Liver (tissue), 9 donors: ENCODE measurements around the gene KLK3. TPM values are rescaled to one million over a fixed set of nuclear protein-coding genes. Genes with fewer than 3 reads are reported as not detected.

ENCODE experiments used
- DNase-seq: peaks from one replicate; pipeline ENCODE4 v3.0.0-alpha.2; 2017; ENCODE audit warnings: low spot score
- H3K27ac ChIP-seq, 2 donors: one replicate each; pipeline ENCODE4 v1.7.0; 2013; ENCODE audit warnings: inconsistent platforms in 2 of 2, low read length in 2 of 2, control low read depth in 1 of 2, low read depth in 1 of 2, mild to moderate bottlenecking in 1 of 2
- H3K27me3 ChIP-seq, 4 donors: one replicate each; pipeline versions ENCODE4 v1.6.1 to v1.7.0; 2013; ENCODE audit warnings: low read length in 3 of 4, inconsistent platforms in 1 of 4, mild to moderate bottlenecking in 1 of 4, moderate library complexity in 1 of 4; ENCODE audit not compliant: control insufficient read depth in 4 of 4, insufficient read depth in 4 of 4
- H3K36me3 ChIP-seq, 4 donors: one replicate each; pipeline versions ENCODE4 v1.6.1 to v1.7.0; 2013; ENCODE audit warnings: low read length in 3 of 4, mild to moderate bottlenecking in 3 of 4, low read depth in 1 of 4, moderate library complexity in 1 of 4; ENCODE audit not compliant: control insufficient read depth in 4 of 4, insufficient read depth in 3 of 4
- H3K4me1 ChIP-seq, 4 donors: one replicate each; pipeline versions ENCODE4 v1.6.1 to v1.7.0; 2013; ENCODE audit warnings: low read length in 3 of 4, mild to moderate bottlenecking in 3 of 4, moderate library complexity in 1 of 4; ENCODE audit not compliant: control insufficient read depth in 4 of 4, insufficient read depth in 4 of 4
- H3K4me3 ChIP-seq, 3 donors: one replicate each; pipeline versions ENCODE4 v1.6.1 to v1.7.0; 2013; ENCODE audit warnings: low read length in 3 of 3, control low read depth in 1 of 3, low read depth in 1 of 3, mild to moderate bottlenecking in 1 of 3
- H3K9ac ChIP-seq, 2 donors: one replicate each; pipeline ENCODE4 v1.7.0; 2013; ENCODE audit warnings: low read length in 2 of 2, mild to moderate bottlenecking in 2 of 2, moderate library complexity in 2 of 2, control low read depth in 1 of 2, low read depth in 1 of 2
- H3K9me3 ChIP-seq, 4 donors: one replicate each; pipeline versions ENCODE4 v1.6.1 to v1.7.0; 2013; ENCODE audit warnings: low read length in 3 of 4; ENCODE audit not compliant: control insufficient read depth in 4 of 4
- CTCF ChIP-seq: fragments of 150-350 bp; IDR thresholded peaks from 2 replicates; pipeline ENCODE4 v1.5.1; 2017; ENCODE audit warnings: improper control_type of control experiment, low read depth, low read length; ENCODE audit not compliant: missing input control
- EGR1 ChIP-seq, 2 donors: IDR thresholded peaks; 2 replicates each; pipeline ENCODE4 v1.6.1; 2016 to 2018; ENCODE audit warnings: antibody characterized with exemption in 2 of 2, low read depth in 2 of 2
- FOXA1 ChIP-seq: IDR thresholded peaks from 2 replicates; pipeline ENCODE4 v1.6.1; 2016; ENCODE audit warnings: antibody characterized with exemption
- FOXA2 ChIP-seq: IDR thresholded peaks from 2 replicates; pipeline ENCODE4 v1.6.1; 2016; ENCODE audit warnings: antibody characterized with exemption
- GABPA ChIP-seq, 2 donors: IDR thresholded peaks in 1 of 2; conservative IDR thresholded peaks in 1 of 2; 2 replicates each; pipeline ENCODE4 v1.6.1; 2016; ENCODE audit warnings: antibody characterized with exemption in 2 of 2, mild to moderate bottlenecking in 1 of 2, moderate library complexity in 1 of 2
- HNF4A ChIP-seq, 2 donors: conservative IDR thresholded peaks; 2 replicates each; pipeline ENCODE4 v1.6.1; 2016; ENCODE audit warnings: antibody characterized with exemption in 2 of 2, mild to moderate bottlenecking in 2 of 2
- HNF4G ChIP-seq: IDR thresholded peaks from 2 replicates; pipeline ENCODE4 v1.6.1; 2016; ENCODE audit warnings: antibody characterized with exemption
- JUND ChIP-seq, 2 donors: IDR thresholded peaks; 2 replicates each; pipeline ENCODE4 v1.6.1; 2016; ENCODE audit warnings: antibody characterized with exemption in 2 of 2
- NR2F2 ChIP-seq: IDR thresholded peaks from 2 replicates; pipeline ENCODE4 v1.6.1; 2016; ENCODE audit warnings: antibody characterized with exemption
- RAD21 ChIP-seq, 2 donors: IDR thresholded peaks; 2 replicates each; pipeline ENCODE4 v1.6.1; 2016; ENCODE audit warnings: antibody characterized with exemption in 2 of 2, mild to moderate bottlenecking in 2 of 2
- RXRA ChIP-seq, 2 donors: IDR thresholded peaks; 2 replicates each; pipeline ENCODE4 v1.6.1; 2017 to 2018; ENCODE audit warnings: antibody characterized with exemption in 2 of 2, mild to moderate bottlenecking in 1 of 2
- TAF1 ChIP-seq: conservative IDR thresholded peaks from 2 replicates; pipeline ENCODE4 v1.6.1; 2016; ENCODE audit warnings: antibody characterized with exemption, mild to moderate bottlenecking
- YY1 ChIP-seq: IDR thresholded peaks from 2 replicates; pipeline ENCODE4 v1.6.1; 2016; ENCODE audit warnings: antibody characterized with exemption, mild to moderate bottlenecking
- WGBS: extraction: QIAGEN DNeasy Blood & Tissue Kit; methylation state at CpG from one replicate; pipeline ENCODE4 v1.1.7; 2013; 5-methylcytosine and 5-hydroxymethylcytosine counted together
- polyA plus RNA-seq, 2 donors: library from polyadenylated mRNA; stranded (reverse) in 1 of 2; unstranded in 1 of 2; fragments of 200-250 nt in 1 of 2; fragments of >200 nt in 1 of 2; fragmentation: Nextera tagmentation in 1 of 2; extraction: Ambion mirVana in 1 of 2; gene quantifications; one replicate each; pipeline versions ENCODE4 v1.2.1 to v1.2.3, GENCODE V29; 2013 to 2015
- total RNA-seq, 2 donors: library from RNA; depleted of rRNA; stranded (reverse); fragments of >200 nt; gene quantifications; one replicate each; pipeline ENCODE4 v1.2.3, GENCODE V29; 2014
- TF ChIP-seq, protein P1 (sequence below): IDR thresholded peaks from 2 replicates; pipeline ENCODE4 v1.6.1; 2016; ENCODE audit warnings: antibody characterized with exemption, mild to moderate bottlenecking
- TF ChIP-seq, protein P2 (sequence below): IDR thresholded peaks from 2 replicates; pipeline ENCODE4 v1.6.1; 2016; ENCODE audit warnings: antibody characterized with exemption
- TF ChIP-seq, protein P3 (sequence below): IDR thresholded peaks from 2 replicates; pipeline ENCODE4 v1.6.1; 2016; ENCODE audit warnings: antibody characterized with exemption
- TF ChIP-seq, protein P4 (sequence below): IDR thresholded peaks from 2 replicates; pipeline ENCODE4 v1.6.1; 2016; ENCODE audit warnings: antibody characterized with exemption
- donor health status: healthy.
- donor health status: healthy.
- donor health status: healthy.
- donor health status: healthy.
- donor health status: healthy.

Gene KLK3
- total and polyA plus RNA-seq, 4 donors = not detected

GRCh38 chr19:50890422-50891252 is 35.9 kb downstream of the KLK3 start:
- no peak for DNase-seq
- no peaks in the 10 kb centered on the region for H3K36me3 ChIP-seq
- no peak overlapping the region for H3K4me3 ChIP-seq
- TF ChIP-seq GABPA (IDR thresholded peaks at IDR 0.05 in 1 of 2, conservative IDR thresholded peaks at IDR 0.05 in 1 of 2) (no peak), HNF4A (conservative IDR thresholded peaks at IDR 0.05) (no peak), RXRA (IDR thresholded peaks at IDR 0.05) (no peak), YY1 (no peak), TAF1 (no peak), CTCF (no peak), EGR1 (IDR thresholded peaks at IDR 0.05; ENCODE audit: low read depth in 2 of 2) (no peak), NR2F2 (no peak), RAD21 (IDR thresholded peaks at IDR 0.05) (no peak), FOXA2 (no peak), FOXA1 (no peak), JUND (IDR thresholded peaks at IDR 0.05) (no peak), HNF4G (no peak)
- TF ChIP-seq, protein P1, sequence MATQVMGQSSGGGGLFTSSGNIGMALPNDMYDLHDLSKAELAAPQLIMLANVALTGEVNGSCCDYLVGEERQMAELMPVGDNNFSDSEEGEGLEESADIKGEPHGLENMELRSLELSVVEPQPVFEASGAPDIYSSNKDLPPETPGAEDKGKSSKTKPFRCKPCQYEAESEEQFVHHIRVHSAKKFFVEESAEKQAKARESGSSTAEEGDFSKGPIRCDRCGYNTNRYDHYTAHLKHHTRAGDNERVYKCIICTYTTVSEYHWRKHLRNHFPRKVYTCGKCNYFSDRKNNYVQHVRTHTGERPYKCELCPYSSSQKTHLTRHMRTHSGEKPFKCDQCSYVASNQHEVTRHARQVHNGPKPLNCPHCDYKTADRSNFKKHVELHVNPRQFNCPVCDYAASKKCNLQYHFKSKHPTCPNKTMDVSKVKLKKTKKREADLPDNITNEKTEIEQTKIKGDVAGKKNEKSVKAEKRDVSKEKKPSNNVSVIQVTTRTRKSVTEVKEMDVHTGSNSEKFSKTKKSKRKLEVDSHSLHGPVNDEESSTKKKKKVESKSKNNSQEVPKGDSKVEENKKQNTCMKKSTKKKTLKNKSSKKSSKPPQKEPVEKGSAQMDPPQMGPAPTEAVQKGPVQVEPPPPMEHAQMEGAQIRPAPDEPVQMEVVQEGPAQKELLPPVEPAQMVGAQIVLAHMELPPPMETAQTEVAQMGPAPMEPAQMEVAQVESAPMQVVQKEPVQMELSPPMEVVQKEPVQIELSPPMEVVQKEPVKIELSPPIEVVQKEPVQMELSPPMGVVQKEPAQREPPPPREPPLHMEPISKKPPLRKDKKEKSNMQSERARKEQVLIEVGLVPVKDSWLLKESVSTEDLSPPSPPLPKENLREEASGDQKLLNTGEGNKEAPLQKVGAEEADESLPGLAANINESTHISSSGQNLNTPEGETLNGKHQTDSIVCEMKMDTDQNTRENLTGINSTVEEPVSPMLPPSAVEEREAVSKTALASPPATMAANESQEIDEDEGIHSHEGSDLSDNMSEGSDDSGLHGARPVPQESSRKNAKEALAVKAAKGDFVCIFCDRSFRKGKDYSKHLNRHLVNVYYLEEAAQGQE = no peak
- TF ChIP-seq, protein P2, sequence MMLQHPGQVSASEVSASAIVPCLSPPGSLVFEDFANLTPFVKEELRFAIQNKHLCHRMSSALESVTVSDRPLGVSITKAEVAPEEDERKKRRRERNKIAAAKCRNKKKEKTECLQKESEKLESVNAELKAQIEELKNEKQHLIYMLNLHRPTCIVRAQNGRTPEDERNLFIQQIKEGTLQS = no peak
- TF ChIP-seq, protein P3, sequence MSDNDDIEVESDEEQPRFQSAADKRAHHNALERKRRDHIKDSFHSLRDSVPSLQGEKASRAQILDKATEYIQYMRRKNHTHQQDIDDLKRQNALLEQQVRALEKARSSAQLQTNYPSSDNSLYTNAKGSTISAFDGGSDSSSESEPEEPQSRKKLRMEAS = no peak
- TF ChIP-seq, protein P4, sequence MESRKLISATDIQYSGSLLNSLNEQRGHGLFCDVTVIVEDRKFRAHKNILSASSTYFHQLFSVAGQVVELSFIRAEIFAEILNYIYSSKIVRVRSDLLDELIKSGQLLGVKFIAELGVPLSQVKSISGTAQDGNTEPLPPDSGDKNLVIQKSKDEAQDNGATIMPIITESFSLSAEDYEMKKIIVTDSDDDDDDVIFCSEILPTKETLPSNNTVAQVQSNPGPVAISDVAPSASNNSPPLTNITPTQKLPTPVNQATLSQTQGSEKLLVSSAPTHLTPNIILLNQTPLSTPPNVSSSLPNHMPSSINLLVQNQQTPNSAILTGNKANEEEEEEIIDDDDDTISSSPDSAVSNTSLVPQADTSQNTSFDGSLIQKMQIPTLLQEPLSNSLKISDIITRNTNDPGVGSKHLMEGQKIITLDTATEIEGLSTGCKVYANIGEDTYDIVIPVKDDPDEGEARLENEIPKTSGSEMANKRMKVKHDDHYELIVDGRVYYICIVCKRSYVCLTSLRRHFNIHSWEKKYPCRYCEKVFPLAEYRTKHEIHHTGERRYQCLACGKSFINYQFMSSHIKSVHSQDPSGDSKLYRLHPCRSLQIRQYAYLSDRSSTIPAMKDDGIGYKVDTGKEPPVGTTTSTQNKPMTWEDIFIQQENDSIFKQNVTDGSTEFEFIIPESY = no peak
- peaks cover 0 to 2% (median 0%) of the 10 kb centered on the region in 4 donors for H3K27me3 ChIP-seq
- no peak overlapping the region for H3K9ac ChIP-seq
- WGBS = 57% methylated on average over 5 of the region's 5 CpGs
- no peaks in the 10 kb centered on the region for H3K4me1 ChIP-seq
- H3K27ac ChIP-seq = no peak overlapping the region
- H3K9me3 ChIP-seq = no peaks in the 10 kb centered on the region
